Epithelial cell of esophagus (primary cell): ENCODE data around the gene RHOT1.
"Not testable (repeated sequence)": the region's sequence is repeated elsewhere in the genome, so short reads cannot be mapped to it uniquely, and the experiment has no call there.

ENCODE experiments used
- DNase-seq: peaks from one replicate; pipeline ENCODE4 v3.0.0; 2010; ENCODE audit warnings: low read depth
- H3K4me3 ChIP-seq: 2 replicates; pipeline ENCODE4 v1.5.1; 2011; ENCODE audit warnings: mild to moderate bottlenecking, low read length, control low read depth
- TF ChIP-seq, protein P1 (sequence below): IDR thresholded peaks from 2 replicates; pipeline ENCODE4 v1.5.1; 2011; ENCODE audit warnings: low read depth, mild to moderate bottlenecking, low read length, control low read depth, inconsistent platforms; ENCODE audit not compliant: insufficient read depth; ENCODE audit errors: missing control alignments

Gene RHOT1

DNA sequence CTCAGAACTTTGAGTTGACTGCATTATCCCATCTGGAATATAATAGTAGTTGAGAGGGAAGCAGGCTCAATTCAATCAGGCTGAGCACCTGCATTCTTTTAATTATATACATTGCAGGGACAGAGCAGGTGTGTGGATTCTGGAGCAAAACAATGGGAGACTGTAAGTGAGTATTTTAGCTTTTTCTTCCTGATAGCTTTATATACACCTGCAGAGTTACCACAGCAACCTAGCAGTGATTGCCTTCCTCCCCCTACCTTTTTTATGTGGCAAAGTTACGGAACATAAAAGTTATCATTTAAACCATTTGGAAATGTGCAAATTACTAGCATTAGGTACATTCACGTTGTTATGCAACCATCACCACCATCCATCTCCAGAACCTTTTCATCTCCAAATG lies 25.4 kb upstream of the RHOT1 start:
- no peak overlapping the region for H3K4me3 ChIP-seq
- TF ChIP-seq, protein P1, sequence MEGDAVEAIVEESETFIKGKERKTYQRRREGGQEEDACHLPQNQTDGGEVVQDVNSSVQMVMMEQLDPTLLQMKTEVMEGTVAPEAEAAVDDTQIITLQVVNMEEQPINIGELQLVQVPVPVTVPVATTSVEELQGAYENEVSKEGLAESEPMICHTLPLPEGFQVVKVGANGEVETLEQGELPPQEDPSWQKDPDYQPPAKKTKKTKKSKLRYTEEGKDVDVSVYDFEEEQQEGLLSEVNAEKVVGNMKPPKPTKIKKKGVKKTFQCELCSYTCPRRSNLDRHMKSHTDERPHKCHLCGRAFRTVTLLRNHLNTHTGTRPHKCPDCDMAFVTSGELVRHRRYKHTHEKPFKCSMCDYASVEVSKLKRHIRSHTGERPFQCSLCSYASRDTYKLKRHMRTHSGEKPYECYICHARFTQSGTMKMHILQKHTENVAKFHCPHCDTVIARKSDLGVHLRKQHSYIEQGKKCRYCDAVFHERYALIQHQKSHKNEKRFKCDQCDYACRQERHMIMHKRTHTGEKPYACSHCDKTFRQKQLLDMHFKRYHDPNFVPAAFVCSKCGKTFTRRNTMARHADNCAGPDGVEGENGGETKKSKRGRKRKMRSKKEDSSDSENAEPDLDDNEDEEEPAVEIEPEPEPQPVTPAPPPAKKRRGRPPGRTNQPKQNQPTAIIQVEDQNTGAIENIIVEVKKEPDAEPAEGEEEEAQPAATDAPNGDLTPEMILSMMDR, result no peak
- DNase-seq, result no peak

DNA sequence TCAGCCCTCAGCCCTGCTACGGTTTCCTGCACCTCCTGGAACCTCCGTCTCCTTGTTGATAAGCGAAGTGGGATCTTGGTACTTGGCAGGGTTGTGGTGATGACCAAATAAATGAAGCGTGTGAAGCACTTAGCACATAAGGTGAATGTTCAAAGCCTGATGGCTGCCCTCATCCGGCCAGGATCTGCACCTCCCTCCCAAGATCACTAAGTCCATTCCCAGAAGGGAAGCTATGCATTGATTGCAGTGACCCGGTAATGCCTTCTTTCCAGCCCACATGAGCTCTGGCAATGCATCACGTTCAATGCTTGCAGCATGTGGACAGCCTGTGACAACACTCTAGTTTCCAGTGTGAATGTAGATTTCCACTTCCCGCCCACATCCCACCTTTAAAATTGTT lies 24.9 kb upstream of the RHOT1 start:
- TF ChIP-seq, protein P1, result no peak
- H3K4me3 ChIP-seq, result no peak overlapping the region
- DNase-seq, result no peak

DNA sequence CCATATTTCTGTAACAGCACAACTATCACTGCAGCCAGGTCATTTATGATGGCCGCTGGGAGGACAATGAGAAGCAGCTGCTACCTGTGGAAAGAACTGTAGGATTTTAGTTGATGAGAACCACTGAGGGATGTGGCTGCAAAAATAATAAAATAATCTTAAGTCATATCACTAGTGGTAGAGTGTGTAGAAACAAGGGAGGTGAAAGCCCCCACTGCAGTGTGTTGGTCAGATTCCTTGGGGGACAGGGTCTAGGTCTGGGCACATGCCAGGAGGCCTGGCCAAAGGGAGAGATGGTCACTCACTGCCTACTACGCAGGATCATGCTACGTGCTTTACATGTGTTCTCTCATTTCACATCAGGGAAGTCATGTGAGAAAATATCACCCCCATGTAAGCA lies 24.2 kb upstream of the RHOT1 start:
- H3K4me3 ChIP-seq, DNase-seq: not testable (repeated sequence)

DNA sequence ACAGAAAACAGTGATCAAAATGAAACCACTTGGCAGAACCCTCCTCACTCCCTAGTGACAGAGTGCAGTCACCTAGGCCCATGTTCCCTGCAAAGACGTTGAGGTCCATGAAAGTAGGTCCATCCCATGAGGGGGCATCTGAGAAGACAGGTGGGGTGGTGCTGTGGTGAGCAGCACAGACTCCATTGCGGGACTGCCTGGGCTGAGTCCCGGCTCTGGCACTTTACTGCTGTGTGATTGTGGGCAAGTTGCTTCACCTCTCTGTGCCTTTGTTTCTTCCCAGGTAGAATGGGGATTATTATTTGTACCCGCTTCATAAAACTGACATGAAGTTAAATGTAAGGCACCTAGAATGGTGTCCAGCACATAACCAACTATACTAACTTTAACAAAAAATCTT lies 23.5 kb upstream of the RHOT1 start:
- H3K4me3 ChIP-seq, result no peak overlapping the region
- TF ChIP-seq, protein P1, result no peak
- no peak for DNase-seq

DNA sequence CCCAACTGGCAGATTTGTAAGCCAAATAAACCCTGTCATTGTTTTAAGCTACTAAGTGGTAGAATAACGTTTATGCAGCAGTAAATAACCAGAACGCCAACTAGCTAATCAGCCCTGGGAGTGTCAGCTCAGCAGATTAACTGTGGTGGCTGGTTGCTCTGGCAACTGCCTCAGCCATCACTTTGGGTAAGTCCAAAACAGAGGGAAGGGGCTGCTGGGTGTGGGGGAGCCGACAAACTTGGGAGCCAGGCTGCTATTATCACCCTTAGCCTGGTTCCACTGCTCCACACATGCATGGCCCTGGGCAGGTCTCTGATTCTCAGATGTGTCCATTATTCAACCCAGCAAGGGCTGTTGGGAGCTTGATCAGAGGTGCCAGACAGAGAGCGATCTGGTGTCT lies 22.2 kb upstream of the RHOT1 start:
- TF ChIP-seq, protein P1, result no peak
- H3K4me3 ChIP-seq, result no peak overlapping the region
- no peak for DNase-seq

DNA sequence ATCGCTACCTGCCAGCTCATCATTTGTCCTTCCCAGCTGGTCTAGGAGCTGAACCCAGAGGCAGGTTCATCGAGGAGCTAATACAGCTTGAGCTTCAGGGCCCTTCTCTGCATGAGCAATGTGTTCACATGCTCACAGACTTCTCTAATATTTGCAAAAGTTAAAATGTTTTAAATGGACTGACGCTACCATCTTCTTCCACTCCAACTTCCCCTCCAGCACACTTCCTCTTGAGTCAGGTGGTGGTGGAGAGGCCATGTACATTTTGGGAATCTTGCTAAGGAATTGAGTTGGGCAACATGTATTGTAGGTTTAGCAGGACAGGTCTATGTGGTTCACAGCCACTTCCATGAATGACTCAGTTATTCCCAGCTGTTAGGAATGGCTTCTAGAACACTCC lies 21.6 kb upstream of the RHOT1 start:
- TF ChIP-seq, protein P1, result no peak

DNA sequence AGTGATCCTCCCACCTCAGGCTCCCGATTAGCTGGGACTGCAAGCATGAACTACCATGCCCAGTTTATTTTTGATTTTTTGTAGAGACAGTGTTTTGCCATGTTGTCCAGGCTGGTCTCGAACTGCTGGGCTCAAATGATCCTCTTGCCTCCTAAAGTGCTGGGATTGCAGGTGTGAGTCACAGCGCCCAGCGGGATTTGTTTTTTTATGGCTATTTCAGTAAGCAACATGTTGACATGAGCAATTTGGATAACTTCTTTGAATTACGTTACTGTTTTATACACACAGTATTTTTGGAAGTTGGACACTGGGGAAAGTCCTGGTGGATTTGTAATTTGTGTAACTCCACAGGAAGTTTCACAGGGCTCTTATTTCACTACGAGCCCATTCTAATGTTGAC lies 18.5 kb upstream of the RHOT1 start:
- TF ChIP-seq, protein P1, result no peak
- H3K4me3 ChIP-seq, result no peak overlapping the region
- no peak for DNase-seq

More for the DNA sequence above, 21.6 kb upstream of the RHOT1 start:
- DNase-seq, result no peak
- H3K4me3 ChIP-seq, result no peak overlapping the region
